B cell (primary cell): ENCODE measurements around the gene MED6. TPM values are rescaled to one million over a fixed set of nuclear protein-coding genes. Genes with fewer than 3 reads are reported as not detected.

Source experiments
- ATAC-seq: fragments of 200-7000 bp; cut with Tn5 transposase; one replicate; pipeline ENCODE4 v1.10.0; 2021; ENCODE audit warnings: low read depth, mild to moderate bottlenecking, moderate number of reproducible peaks, moderate library complexity
- CTCF ChIA-PET: fragments of 350-600 bp; sonication (Branson Sonifier 250); formaldehyde crosslinking; loops from one replicate; lab custom pipeline; 2021; ENCODE audit warnings: antibody characterized with exemption, inconsistent platforms; lab: Charles Lee
- POLR2A ChIA-PET: fragments of 350-600 bp; sonication (Branson Sonifier 250); formaldehyde crosslinking; loops from one replicate; lab custom pipeline; 2021; ENCODE audit warnings: antibody characterized with exemption; lab: Charles Lee
- DNase-seq: peaks from one replicate; pipeline ENCODE4 v3.0.0; 2013
- H2AFZ ChIP-seq: 2 replicates; pipeline ENCODE4 v1.6.1; 2012; ENCODE audit warnings: mild to moderate bottlenecking, low read depth, low read length; ENCODE audit not compliant: insufficient read depth, poor library complexity, severe bottlenecking
- H3K27ac ChIP-seq, 2 donors: 1 replicate in 1 of 2; 2 replicates in 1 of 2; pipeline ENCODE4 v1.5.1; 2012 to 2013; ENCODE audit warnings: low read length in 2 of 2, mild to moderate bottlenecking in 2 of 2, moderate library complexity in 1 of 2
- H3K27me3 ChIP-seq, 4 experiments: fragments of 200-600 bp in 1 of 4; sonication (generic) in 1 of 4; replicated peaks in 1 of 4; 1 replicate in 2 of 4; 2 replicates in 2 of 4; pipeline versions ENCODE4 v1.6.1 to v1.7.0; 2013 to 2016; ENCODE audit warnings: low read length in 3 of 4, mild to moderate bottlenecking in 2 of 4, mixed read lengths in 1 of 4, moderate library complexity in 1 of 4; ENCODE audit not compliant: insufficient read depth in 4 of 4, control insufficient read depth in 3 of 4; ENCODE audit errors: control extremely low read depth in 1 of 4
- H3K36me3 ChIP-seq, 2 experiments: replicated peaks in 1 of 2; 1 replicate in 1 of 2; 2 replicates in 1 of 2; pipeline versions ENCODE4 v1.6.1 to v1.7.1; 2013; ENCODE audit warnings: low read length in 1 of 2; ENCODE audit not compliant: insufficient read depth in 2 of 2, control insufficient read depth in 1 of 2; ENCODE audit errors: control extremely low read depth in 1 of 2, extremely low read depth in 1 of 2
- H3K4me1 ChIP-seq, 2 donors: fragments of 200-600 bp in 1 of 2; sonication (generic) in 1 of 2; 1 replicate in 1 of 2; 2 replicates in 1 of 2; pipeline versions ENCODE4 v1.5.1 to v1.6.1; 2013 to 2017; ENCODE audit warnings: low read length in 2 of 2; ENCODE audit not compliant: control insufficient read depth in 2 of 2, insufficient read depth in 2 of 2
- H3K4me2 ChIP-seq: replicated peaks from 2 replicates; pipeline ENCODE3; 2012; ENCODE audit warnings: mild to moderate bottlenecking, low read depth, low read length; ENCODE audit not compliant: poor library complexity, severe bottlenecking
- H3K4me3 ChIP-seq, 5 experiments: fragments of 200-600 bp in 1 of 5; sonication (generic) in 1 of 5; 1 replicate in 3 of 5; 2 replicates in 2 of 5; pipeline versions ENCODE4 v1.5.1 to v1.7.0; 2011 to 2016; ENCODE audit warnings: low read length in 4 of 5, mild to moderate bottlenecking in 4 of 5, low read depth in 2 of 5, control low read depth in 1 of 5, moderate library complexity in 1 of 5; ENCODE audit not compliant: insufficient read depth in 1 of 5; ENCODE audit errors: control extremely low read depth in 1 of 5, extremely low read depth in 1 of 5
- H3K79me2 ChIP-seq: fragments of 200-600 bp; sonication (generic); one replicate; pipeline ENCODE4 v1.6.0; 2016; ENCODE audit warnings: low read length; ENCODE audit not compliant: control insufficient read depth, insufficient read depth
- H3K9ac ChIP-seq: fragments of 200-600 bp; sonication (generic); 2 replicates; pipeline ENCODE4 v1.6.1; 2017; ENCODE audit warnings: mild to moderate bottlenecking, low read length, moderate library complexity
- H3K9me3 ChIP-seq, 3 donors: one replicate each; pipeline versions ENCODE4 v1.6.1 to v1.7.1; 2013; ENCODE audit warnings: low read length in 2 of 3; ENCODE audit not compliant: control insufficient read depth in 2 of 3, insufficient read depth in 1 of 3; ENCODE audit errors: control extremely low read depth in 1 of 3
- H4K20me1 ChIP-seq: 2 replicates; pipeline ENCODE4 v1.6.0; 2012; ENCODE audit warnings: mild to moderate bottlenecking, low read length; ENCODE audit not compliant: insufficient read depth, control insufficient read depth, poor library complexity, severe bottlenecking
- H3K27ac Mint-ChIP-seq: one replicate; pipeline ENCODE4 v1.8.0; 2021; ENCODE audit warnings: mixed read lengths
- H3K27me3 Mint-ChIP-seq: one replicate; pipeline ENCODE4 v1.8.0; 2021; ENCODE audit warnings: mixed read lengths
- H3K4me1 Mint-ChIP-seq: one replicate; pipeline ENCODE4 v1.8.0; 2021; ENCODE audit warnings: mixed read lengths
- H3K4me3 Mint-ChIP-seq: one replicate; pipeline ENCODE4 v1.8.0; 2021; ENCODE audit warnings: mixed read lengths
- H3K9me3 Mint-ChIP-seq: one replicate; pipeline ENCODE4 v1.8.0; 2022; ENCODE audit warnings: mixed read lengths; ENCODE audit not compliant: insufficient read depth
- CTCF ChIP-seq: fragments of 200-600 bp; IDR thresholded peaks from one replicate; pipeline ENCODE4 v1.8.0; 2022; ENCODE audit warnings: antibody characterized with exemption, mild to moderate bottlenecking
- EZH2 ChIP-seq: IDR thresholded peaks from 2 replicates; pipeline ENCODE4 v1.6.1; 2012; ENCODE audit warnings: borderline replicate concordance, low read depth, mild to moderate bottlenecking, moderate library complexity, low read length; ENCODE audit not compliant: insufficient read depth, poor library complexity, severe bottlenecking
- WGBS: methylation state at CpG from one replicate; pipeline ENCODE4 v1.1.5; 2013; ENCODE audit warnings: missing lambda C conversion rate; ENCODE audit not compliant: insufficient coverage; 5-methylcytosine and 5-hydroxymethylcytosine counted together
- intact Hi-C: fragments of 100-400 bp; cut with micrococcal nuclease; formaldehyde crosslinking; loops from one replicate; pipeline ENCODE4 v1.10.0; 2022
- polyA plus RNA-seq: library from polyadenylated mRNA; depleted of rRNA; stranded (reverse); fragments of >200 nt; gene quantifications from 2 replicates; pipeline ENCODE4 v1.2.3, GENCODE V29; 2012
- total RNA-seq, 2 donors: library from RNA; stranded (reverse); fragments of 120-200 nt in 1 of 2; gene quantifications; 1 replicate in 1 of 2; 2 replicates in 1 of 2; pipeline versions ENCODE4 v1.2.3 to v1.2.4, GENCODE V29; 2013 to 2022

MED6 gene
- total and polyA plus RNA-seq, 2 donors (not counting 1 experiment from before 2014, with no cell fraction given) = 30.4 to 71.0 TPM

- H3K79me2 ChIP-seq = no peaks in the 10 kb centered on the region
- H3K4me1 Mint-ChIP-seq = no peaks in the 10 kb centered on the region
- intact Hi-C loops = no loop called here
- no peaks in the 10 kb centered on the region for H4K20me1 ChIP-seq
- no peak overlapping the region for H2AFZ ChIP-seq
- H3K9ac ChIP-seq = no peak overlapping the region
- no peak overlapping the region for H3K4me2 ChIP-seq
- no peak overlapping the region for H3K4me3 Mint-ChIP-seq
- no peak overlapping the region for H3K27ac ChIP-seq
- H3K27me3 Mint-ChIP-seq = no peaks in the 10 kb centered on the region
- no peaks in the 10 kb centered on the region for H3K4me1 ChIP-seq
- ChIA-PET POLR2A (no interaction called here), CTCF (no interaction called here)
- H3K36me3 ChIP-seq = peaks cover 0 to 9% of the 10 kb centered on the region in 2 experiments
- no peak for TF ChIP-seq EZH2
- TF ChIP-seq CTCF = no peak
- DNase-seq = no peak
- H3K9me3 Mint-ChIP-seq = peaks cover 8% of the 10 kb centered on the region
- H3K9me3 ChIP-seq = peaks cover 6 to 20% (median 14%) of the 10 kb centered on the region in 3 donors
- H3K27me3 ChIP-seq = no peaks in the 10 kb centered on the region
- no peak overlapping the region for H3K27ac Mint-ChIP-seq
- H3K4me3 ChIP-seq = no peak overlapping the region
- ATAC-seq = no peak
Measured at GRCh38 chr14:70558356-70558755, 42.1 kb downstream of the MED6 start.

- Mint-ChIP-seq H3K27ac (no peak overlapping the region), H3K4me3 (no peak overlapping the region), H3K9me3 (peaks cover 2% of the 10 kb centered on the region), H3K4me1 (no peaks in the 10 kb centered on the region), H3K27me3 (no peaks in the 10 kb centered on the region)
- Histone ChIP-seq H3K4me3 (no peak overlapping the region), H3K27ac (no peak overlapping the region), H3K27me3 (no peaks in the 10 kb centered on the region), H3K9me3 (peaks cover 2 to 5% (median 4%) of the 10 kb centered on the region in 3 donors), H3K9ac (no peak overlapping the region), H3K4me1 (no peaks in the 10 kb centered on the region), H3K4me2 (no peak overlapping the region), H4K20me1 (no peaks in the 10 kb centered on the region), H3K36me3 (no peaks in the 10 kb centered on the region), H3K79me2 (no peaks in the 10 kb centered on the region), H2AFZ (no peak overlapping the region)
- TF ChIP-seq CTCF (no peak), EZH2 (no peak)
- ATAC-seq (no peak), DNase-seq (no peak)
- intact Hi-C loops = no loop called here
- WGBS = 77% methylated on average over 19 of the region's 19 CpGs
- POLR2A ChIA-PET = no interaction called here
- CTCF ChIA-PET = no interaction called here
Measured at GRCh38 chr14:70555890-70556289, 44.6 kb downstream of the MED6 start.
